OCI-LY3 (cell line): ENCODE measurements around the gene B3GALNT2.

Experiments
- EZH2phosphoT487 ChIP-seq: fragments of 200-600 bp; shearing (Covaris generic); IDR thresholded peaks from 2 replicates; pipeline ENCODE4 v1.6.1; 2018; ENCODE audit warnings: antibody characterized with exemption, mixed run types, low read depth
- TF ChIP-seq, protein P1 (sequence below): fragments of 200-600, 300-600 bp; sonication (generic); IDR thresholded peaks from 2 replicates; pipeline ENCODE4 v1.5.1; 2014; ENCODE audit warnings: antibody characterized with exemption, low read length, low read depth

- TF ChIP-seq, protein P1, sequence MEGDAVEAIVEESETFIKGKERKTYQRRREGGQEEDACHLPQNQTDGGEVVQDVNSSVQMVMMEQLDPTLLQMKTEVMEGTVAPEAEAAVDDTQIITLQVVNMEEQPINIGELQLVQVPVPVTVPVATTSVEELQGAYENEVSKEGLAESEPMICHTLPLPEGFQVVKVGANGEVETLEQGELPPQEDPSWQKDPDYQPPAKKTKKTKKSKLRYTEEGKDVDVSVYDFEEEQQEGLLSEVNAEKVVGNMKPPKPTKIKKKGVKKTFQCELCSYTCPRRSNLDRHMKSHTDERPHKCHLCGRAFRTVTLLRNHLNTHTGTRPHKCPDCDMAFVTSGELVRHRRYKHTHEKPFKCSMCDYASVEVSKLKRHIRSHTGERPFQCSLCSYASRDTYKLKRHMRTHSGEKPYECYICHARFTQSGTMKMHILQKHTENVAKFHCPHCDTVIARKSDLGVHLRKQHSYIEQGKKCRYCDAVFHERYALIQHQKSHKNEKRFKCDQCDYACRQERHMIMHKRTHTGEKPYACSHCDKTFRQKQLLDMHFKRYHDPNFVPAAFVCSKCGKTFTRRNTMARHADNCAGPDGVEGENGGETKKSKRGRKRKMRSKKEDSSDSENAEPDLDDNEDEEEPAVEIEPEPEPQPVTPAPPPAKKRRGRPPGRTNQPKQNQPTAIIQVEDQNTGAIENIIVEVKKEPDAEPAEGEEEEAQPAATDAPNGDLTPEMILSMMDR, result no peak
- no peak for TF ChIP-seq EZH2phosphoT487
These were observed 92.5 kb downstream of the B3GALNT2 start for GRCh38 chr1:235411489-235412486.
